ENCODE measurements around the gene IL1RN.

GRCh38 chr2:113114996-113115395 is 12.4 kb upstream of the IL1RN start:
- TF ChIP-seq CTCF (IDR thresholded peaks at IDR 0.05) (no peak), POLR2AphosphoS5 (IDR thresholded peaks at IDR 0.05) (no peak)

All from suprapubic skin (tissue), 3 donors.